ENCODE measurements around the gene DIAPH1.
A peak's percentile ranks its signal among the peaks of the same experiment; 100 is the strongest.

The DIAPH1 gene

GRCh38 chr5:141573489-141574121 is 45.2 kb downstream of the DIAPH1 start:
- H3K27me3 ChIP-seq (ENCODE audit: control insufficient read depth, insufficient read depth, low read length) = no peaks in the 10 kb centered on the region
- H3K36me3 ChIP-seq (ENCODE audit: control insufficient read depth, insufficient read depth, low read length) = peaks cover 37% of the 10 kb centered on the region
- no peak overlapping the region for H3K9ac ChIP-seq (ENCODE audit: low read depth, low read length)
- no peaks in the 10 kb centered on the region for H3K4me1 ChIP-seq (ENCODE audit: control insufficient read depth, insufficient read depth, low read length)
- no peaks in the 10 kb centered on the region for H3K9me3 ChIP-seq (ENCODE audit: control insufficient read depth, insufficient read depth, low read length)
- no peak overlapping the region for H3K4me3 ChIP-seq (ENCODE audit: low read depth, low read length)

GRCh38 chr5:141570655-141571054 is 48.1 kb downstream of the DIAPH1 start:
- Histone ChIP-seq H3K4me3 (ENCODE audit: low read depth, low read length) (no peak overlapping the region), H3K4me1 (ENCODE audit: control insufficient read depth, insufficient read depth, low read length) (no peaks in the 10 kb centered on the region), H3K27me3 (ENCODE audit: control insufficient read depth, insufficient read depth, low read length) (no peaks in the 10 kb centered on the region), H3K9ac (ENCODE audit: low read depth, low read length) (no peak overlapping the region), H3K9me3 (ENCODE audit: control insufficient read depth, insufficient read depth, low read length) (no peaks in the 10 kb centered on the region), H3K36me3 (ENCODE audit: control insufficient read depth, insufficient read depth, low read length) (peaks cover 29% of the 10 kb centered on the region)

GRCh38 chr5:141567513-141568117 is 51.2 kb downstream of the DIAPH1 start:
- peaks cover 13% of the 10 kb centered on the region for H3K36me3 ChIP-seq (ENCODE audit: control insufficient read depth, insufficient read depth, low read length)
- H3K4me3 ChIP-seq (ENCODE audit: low read depth, low read length) = no peak overlapping the region
- no peak overlapping the region for H3K9ac ChIP-seq (ENCODE audit: low read depth, low read length)
- H3K9me3 ChIP-seq (ENCODE audit: control insufficient read depth, insufficient read depth, low read length) = no peaks in the 10 kb centered on the region
- no peaks in the 10 kb centered on the region for H3K27me3 ChIP-seq (ENCODE audit: control insufficient read depth, insufficient read depth, low read length)
- H3K4me1 ChIP-seq (ENCODE audit: control insufficient read depth, insufficient read depth, low read length) = no peaks in the 10 kb centered on the region

- no peaks in the 10 kb centered on the region for H3K9me3 ChIP-seq (ENCODE audit: control insufficient read depth, insufficient read depth, low read length)
- no peak overlapping the region for H3K4me3 ChIP-seq (ENCODE audit: low read depth, low read length)
- peaks cover 7% of the 10 kb centered on the region for H3K36me3 ChIP-seq (ENCODE audit: control insufficient read depth, insufficient read depth, low read length)
- H3K9ac ChIP-seq (ENCODE audit: low read depth, low read length) = no peak overlapping the region
- no peaks in the 10 kb centered on the region for H3K27me3 ChIP-seq (ENCODE audit: control insufficient read depth, insufficient read depth, low read length)
- peaks cover 3% of the 10 kb centered on the region for H3K4me1 ChIP-seq (ENCODE audit: control insufficient read depth, insufficient read depth, low read length)
These were observed 52.8 kb downstream of the DIAPH1 start for GRCh38 chr5:141565826-141566570.

GRCh38 chr5:141564216-141564692 is 54.5 kb downstream of the DIAPH1 start:
- H3K4me1 ChIP-seq (ENCODE audit: control insufficient read depth, insufficient read depth, low read length) = peaks cover 14% of the 10 kb centered on the region
- no peaks in the 10 kb centered on the region for H3K9me3 ChIP-seq (ENCODE audit: control insufficient read depth, insufficient read depth, low read length)
- H3K36me3 ChIP-seq (ENCODE audit: control insufficient read depth, insufficient read depth, low read length) = no peaks in the 10 kb centered on the region
- no peaks in the 10 kb centered on the region for H3K27me3 ChIP-seq (ENCODE audit: control insufficient read depth, insufficient read depth, low read length)
- no peak overlapping the region for H3K4me3 ChIP-seq (ENCODE audit: low read depth, low read length)
- no peak overlapping the region for H3K9ac ChIP-seq (ENCODE audit: low read depth, low read length)

GRCh38 chr5:141560725-141561483 is 57.9 kb downstream of the DIAPH1 start:
- Histone ChIP-seq H3K9me3 (ENCODE audit: control insufficient read depth, insufficient read depth, low read length) (no peaks in the 10 kb centered on the region), H3K9ac (ENCODE audit: low read depth, low read length) (peak overlapping the region; percentile 41), H3K36me3 (ENCODE audit: control insufficient read depth, insufficient read depth, low read length) (no peaks in the 10 kb centered on the region), H3K4me1 (ENCODE audit: control insufficient read depth, insufficient read depth, low read length) (peaks cover 19% of the 10 kb centered on the region), H3K4me3 (ENCODE audit: low read depth, low read length) (peak overlapping the region; percentile 30), H3K27me3 (ENCODE audit: control insufficient read depth, insufficient read depth, low read length) (no peaks in the 10 kb centered on the region)

GRCh38 chr5:141560151-141560550 is 58.6 kb downstream of the DIAPH1 start:
- Histone ChIP-seq H3K36me3 (ENCODE audit: control insufficient read depth, insufficient read depth, low read length) (no peaks in the 10 kb centered on the region), H3K4me1 (ENCODE audit: control insufficient read depth, insufficient read depth, low read length) (peaks cover 19% of the 10 kb centered on the region), H3K9me3 (ENCODE audit: control insufficient read depth, insufficient read depth, low read length) (no peaks in the 10 kb centered on the region), H3K9ac (ENCODE audit: low read depth, low read length) (peak overlapping the region; percentile 41), H3K4me3 (ENCODE audit: low read depth, low read length) (peak overlapping the region; percentile 30), H3K27me3 (ENCODE audit: control insufficient read depth, insufficient read depth, low read length) (no peaks in the 10 kb centered on the region)

GRCh38 chr5:141559461-141559860 is 59.3 kb downstream of the DIAPH1 start:
- Histone ChIP-seq H3K4me3 (ENCODE audit: low read depth, low read length) (no peak overlapping the region), H3K4me1 (ENCODE audit: control insufficient read depth, insufficient read depth, low read length) (peaks cover 19% of the 10 kb centered on the region), H3K9me3 (ENCODE audit: control insufficient read depth, insufficient read depth, low read length) (no peaks in the 10 kb centered on the region), H3K27me3 (ENCODE audit: control insufficient read depth, insufficient read depth, low read length) (no peaks in the 10 kb centered on the region), H3K9ac (ENCODE audit: low read depth, low read length) (no peak overlapping the region), H3K36me3 (ENCODE audit: control insufficient read depth, insufficient read depth, low read length) (no peaks in the 10 kb centered on the region)

GRCh38 chr5:141558150-141558549 is 60.6 kb downstream of the DIAPH1 start:
- Histone ChIP-seq H3K36me3 (ENCODE audit: control insufficient read depth, insufficient read depth, low read length) (no peaks in the 10 kb centered on the region), H3K27me3 (ENCODE audit: control insufficient read depth, insufficient read depth, low read length) (no peaks in the 10 kb centered on the region), H3K9ac (ENCODE audit: low read depth, low read length) (no peak overlapping the region), H3K4me3 (ENCODE audit: low read depth, low read length) (peak overlapping the region; percentile 18), H3K9me3 (ENCODE audit: control insufficient read depth, insufficient read depth, low read length) (no peaks in the 10 kb centered on the region), H3K4me1 (ENCODE audit: control insufficient read depth, insufficient read depth, low read length) (peaks cover 19% of the 10 kb centered on the region)

GRCh38 chr5:141557681-141558136 is 61.1 kb downstream of the DIAPH1 start:
- no peaks in the 10 kb centered on the region for H3K27me3 ChIP-seq (ENCODE audit: control insufficient read depth, insufficient read depth, low read length)
- H3K36me3 ChIP-seq (ENCODE audit: control insufficient read depth, insufficient read depth, low read length) = no peaks in the 10 kb centered on the region
- peak overlapping the region; percentile 46 for H3K4me3 ChIP-seq (ENCODE audit: low read depth, low read length)
- H3K9ac ChIP-seq (ENCODE audit: low read depth, low read length) = peak overlapping the region; percentile 84
- H3K4me1 ChIP-seq (ENCODE audit: control insufficient read depth, insufficient read depth, low read length) = peaks cover 19% of the 10 kb centered on the region
- no peaks in the 10 kb centered on the region for H3K9me3 ChIP-seq (ENCODE audit: control insufficient read depth, insufficient read depth, low read length)

GRCh38 chr5:141547921-141548320 is 70.9 kb downstream of the DIAPH1 start:
- no peaks in the 10 kb centered on the region for H3K36me3 ChIP-seq (ENCODE audit: control insufficient read depth, insufficient read depth, low read length)
- no peak overlapping the region for H3K9ac ChIP-seq (ENCODE audit: low read depth, low read length)
- no peaks in the 10 kb centered on the region for H3K4me1 ChIP-seq (ENCODE audit: control insufficient read depth, insufficient read depth, low read length)
- H3K9me3 ChIP-seq (ENCODE audit: control insufficient read depth, insufficient read depth, low read length) = no peaks in the 10 kb centered on the region
- no peak overlapping the region for H3K4me3 ChIP-seq (ENCODE audit: low read depth, low read length)
- H3K27me3 ChIP-seq (ENCODE audit: control insufficient read depth, insufficient read depth, low read length) = no peaks in the 10 kb centered on the region

All from iPS-15b (cell line).